A549 (cell line): ENCODE results near the gene DPPA4. TPM values are rescaled to one million over a fixed set of nuclear protein-coding genes. Genes with fewer than 3 reads are reported as not detected.

ENCODE experiments used
- ATAC-seq, 2 experiments: fragments of 200-7000 bp in 1 of 2; fragments of >200 bp in 1 of 2; cut with Nextera tagmentation in 1 of 2; cut with Tn5 transposase in 1 of 2; 3 replicates each; pipeline versions ENCODE4 v1.8.0 to v1.9.1; 2018 to 2020; ENCODE audit warnings: mild to moderate bottlenecking in 1 of 2, moderate library complexity in 1 of 2
- CTCF ChIA-PET: fragments of 300-600 bp; sonication (Branson Sonifier 250); formaldehyde crosslinking; extraction: SDS; loops from one replicate; lab custom pipeline; 2021; ENCODE audit warnings: antibody characterized with exemption, inconsistent platforms; lab: Yijun Ruan, JAX
- POLR2A ChIA-PET: fragments of 350-600 bp; formaldehyde crosslinking; extraction: SDS; loops from one replicate; lab custom pipeline; 2021; ENCODE audit warnings: antibody characterized with exemption, inconsistent platforms; lab: Yijun Ruan, JAX
- DNase-seq, 2 experiments: peaks; one replicate each; pipeline versions ENCODE4 v3.0.0 to v3.0.0-alpha.2; 2011 to 2016; ENCODE audit warnings: low read depth in 1 of 2, low spot score in 1 of 2
- FAIRE-seq: peaks from 2 replicates; lab custom pipeline; 2011; peaks lifted over from hg19 to GRCh38; lab: Jason Lieb, UNC
- H3K27ac ChIP-seq, 2 experiments: fragments of >200 bp; sonication (Bioruptor Twin); formaldehyde crosslinking; 3 replicates each; pipeline ENCODE4 v1.5.1; 2016 to 2017
- H3K4me1 ChIP-seq: fragments of >200 bp; sonication (Bioruptor Twin); formaldehyde crosslinking; 3 replicates; pipeline ENCODE4 v1.6.1; 2016
- H3K4me2 ChIP-seq: fragments of >200 bp; sonication (Bioruptor Twin); formaldehyde crosslinking; 3 replicates; pipeline ENCODE4 v1.6.1; 2016
- H3K4me3 ChIP-seq: fragments of >200 bp; sonication (Bioruptor Twin); formaldehyde crosslinking; 3 replicates; pipeline ENCODE4 v1.5.1; 2016
- H3K9me3 ChIP-seq: fragments of >200 bp; sonication (Bioruptor Twin); formaldehyde crosslinking; 3 replicates; pipeline ENCODE4 v1.6.1; 2016
- BHLHE40 ChIP-seq: IDR thresholded peaks from 2 replicates; pipeline ENCODE4 v1.6.1; 2012; ENCODE audit warnings: low read depth, low read length, inconsistent platforms
- CBX2 ChIP-seq: fragments of 200-600 bp; sonication (generic); IDR thresholded peaks from 2 replicates; pipeline ENCODE4 v1.6.1; 2016; ENCODE audit warnings: low read depth, mild to moderate bottlenecking, borderline replicate concordance
- CBX8 ChIP-seq: fragments of 200-600 bp; sonication (generic); IDR thresholded peaks from 2 replicates; pipeline ENCODE4 v1.6.1; 2016
- FOSL2 ChIP-seq, 2 experiments: fragments of 450-650 bp in 1 of 2; fragments of >200 bp in 1 of 2; sonication (Bioruptor Twin) in 1 of 2; formaldehyde crosslinking; IDR thresholded peaks; 2 replicates each; pipeline versions ENCODE4 v1.5.0 to v1.6.1; 2016 to 2020; ENCODE audit warnings: mild to moderate bottlenecking in 1 of 2, moderate library complexity in 1 of 2
- HEYL ChIP-seq: fragments of 250-450 bp; sonication (Bioruptor Pico); IDR thresholded peaks from 2 replicates; pipeline ENCODE4 v1.8.0; 2021; ENCODE audit warnings: mild to moderate bottlenecking, moderate library complexity
- HOXB5 ChIP-seq: fragments of 250-450 bp; sonication (Bioruptor Pico); IDR thresholded peaks from 2 replicates; pipeline ENCODE4 v1.5.0; 2020; ENCODE audit warnings: mild to moderate bottlenecking, moderate library complexity
- JUN ChIP-seq, 2 experiments: fragments of >200 bp; sonication (Bioruptor Twin); formaldehyde crosslinking; IDR thresholded peaks; 2 replicates in 1 of 2; 3 replicates in 1 of 2; pipeline ENCODE4 v1.6.1; 2016 to 2017
- KDM1A ChIP-seq: fragments of 200-600 bp; sonication (generic); IDR thresholded peaks from 2 replicates; pipeline ENCODE4 v1.6.1; 2016; ENCODE audit warnings: low read depth, mild to moderate bottlenecking
- RAD21 ChIP-seq, 2 experiments: fragments of >200 bp in 1 of 2; sonication (Bioruptor Twin) in 1 of 2; formaldehyde crosslinking in 1 of 2; IDR thresholded peaks in 1 of 2; conservative IDR thresholded peaks in 1 of 2; 2 replicates in 1 of 2; 3 replicates in 1 of 2; pipeline ENCODE4 v1.6.1; 2012 to 2018; ENCODE audit warnings: inconsistent platforms in 1 of 2
- RARB ChIP-seq: fragments of 250-450 bp; sonication (Bioruptor Pico); IDR thresholded peaks from 2 replicates; pipeline ENCODE4 v1.8.0; 2021; ENCODE audit warnings: mild to moderate bottlenecking, moderate library complexity
- REST ChIP-seq: fragments of 200-600 bp; sonication (generic); IDR thresholded peaks from 2 replicates; pipeline ENCODE4 v1.6.1; 2016; ENCODE audit warnings: antibody characterized with exemption, mild to moderate bottlenecking, moderate library complexity
- SMC3 ChIP-seq: fragments of >200 bp; sonication (Bioruptor Twin); formaldehyde crosslinking; IDR thresholded peaks from 3 replicates; pipeline ENCODE4 v1.6.1; 2018; ENCODE audit warnings: inconsistent platforms
- ZFP36 ChIP-seq: fragments of 450-650 bp; IDR thresholded peaks from 2 replicates; pipeline ENCODE4 v1.6.1; 2014; ENCODE audit warnings: borderline replicate concordance; ENCODE audit not compliant: partially characterized antibody
- ZSCAN20 ChIP-seq: fragments of 250-450 bp; sonication (Bioruptor Pico); IDR thresholded peaks from 2 replicates; pipeline ENCODE4 v1.8.0; 2022; ENCODE audit warnings: mild to moderate bottlenecking, moderate library complexity
- WGBS: methylation state at CpG from one replicate; pipeline ENCODE4 v1.1.6; 2017; ENCODE audit errors: missing lambda C conversion rate; 5-methylcytosine and 5-hydroxymethylcytosine counted together
- polyA plus RNA-seq, 4 experiments: library from polyadenylated mRNA; depleted of rRNA in 3 of 4; stranded (reverse); fragments of >200 nt; fragmentation: RNase III in 1 of 4; extraction: RNeasy Plus Mini Kit Qiagen cat#74134 plus additional on column Dnase treatment in 1 of 4; gene quantifications; 2 replicates in 3 of 4; 3 replicates in 1 of 4; pipeline ENCODE4 v1.2.3, GENCODE V29; 2011 to 2017
- TF ChIP-seq, protein P1 (sequence below): IDR thresholded peaks from 2 replicates; pipeline ENCODE4 v1.6.1; 2012; ENCODE audit warnings: low read depth, borderline replicate concordance
- TF ChIP-seq, protein P2 (sequence below): fragments of 450-650 bp; IDR thresholded peaks from 2 replicates; pipeline ENCODE4 v1.6.1; 2014; ENCODE audit warnings: antibody characterized with exemption

DPPA4 gene
- polyA plus RNA-seq, 2 of the 4 experiments (the other 2 are of a cell fraction): not detected

- Histone ChIP-seq H3K4me1 (no peaks in the 10 kb centered on the region), H3K9me3 (no peaks in the 10 kb centered on the region)
- CTCF ChIA-PET: interaction anchor here (1.4 kb wide), 1 partner anchor 20 kb away, joined by 3 read pairs; no protein-coding TSS in a partner anchor
- DNase-seq: no peak
- no peak for TF ChIP-seq CBX8
- TF ChIP-seq HEYL (CRISPR knock-in tag): no peak
- no peak for TF ChIP-seq ZFP36
- TF ChIP-seq, protein P1, sequence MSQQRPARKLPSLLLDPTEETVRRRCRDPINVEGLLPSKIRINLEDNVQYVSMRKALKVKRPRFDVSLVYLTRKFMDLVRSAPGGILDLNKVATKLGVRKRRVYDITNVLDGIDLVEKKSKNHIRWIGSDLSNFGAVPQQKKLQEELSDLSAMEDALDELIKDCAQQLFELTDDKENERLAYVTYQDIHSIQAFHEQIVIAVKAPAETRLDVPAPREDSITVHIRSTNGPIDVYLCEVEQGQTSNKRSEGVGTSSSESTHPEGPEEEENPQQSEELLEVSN: no peak
- TF ChIP-seq BHLHE40: no peak
- TF ChIP-seq, all 56 proteins: peak for 0
- no peak overlapping the region for H3K4me2 ChIP-seq
- FAIRE-seq: no peak
- H3K4me3 ChIP-seq: no peak overlapping the region
- H3K27ac ChIP-seq: no peak overlapping the region
- 66% methylated on average over 5 of the region's 5 CpGs for WGBS
- POLR2A ChIA-PET: interaction anchor here (0.7 kb wide), 1 partner anchor 469 kb away, joined by 5 read pairs; no protein-coding TSS in a partner anchor
- ATAC-seq: no peak
These were observed 5.7 kb downstream of the DPPA4 start for GRCh38 chr3:109331692-109332091.

DNA sequence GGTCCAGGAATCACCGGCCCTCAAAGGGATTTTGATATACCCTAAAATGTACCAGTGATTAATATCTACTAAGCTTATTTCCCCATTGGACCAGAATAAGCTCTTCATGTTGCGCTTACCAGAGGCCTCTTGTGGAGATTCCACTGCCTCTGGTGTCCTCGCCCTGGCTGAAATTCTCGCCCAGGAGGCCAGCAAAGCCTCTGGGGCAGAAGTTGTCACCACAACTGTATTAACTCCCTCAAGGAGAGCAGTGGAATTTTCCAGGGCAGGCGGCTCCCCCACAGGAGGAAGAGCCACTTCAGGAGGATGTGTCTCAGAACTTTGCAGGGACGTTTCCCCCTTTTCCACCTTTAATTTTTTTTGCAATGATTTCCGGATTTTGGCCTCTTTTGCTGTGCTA, 6.9 kb downstream of the DPPA4 start:
- no peaks in the 10 kb centered on the region for H3K9me3 ChIP-seq
- TF ChIP-seq JUN (IDR thresholded peaks at IDR 0.05): no peak
- TF ChIP-seq HOXB5 (CRISPR knock-in tag): no peak
- no peak for TF ChIP-seq ZSCAN20 (CRISPR knock-in tag)
- TF ChIP-seq, protein P2, sequence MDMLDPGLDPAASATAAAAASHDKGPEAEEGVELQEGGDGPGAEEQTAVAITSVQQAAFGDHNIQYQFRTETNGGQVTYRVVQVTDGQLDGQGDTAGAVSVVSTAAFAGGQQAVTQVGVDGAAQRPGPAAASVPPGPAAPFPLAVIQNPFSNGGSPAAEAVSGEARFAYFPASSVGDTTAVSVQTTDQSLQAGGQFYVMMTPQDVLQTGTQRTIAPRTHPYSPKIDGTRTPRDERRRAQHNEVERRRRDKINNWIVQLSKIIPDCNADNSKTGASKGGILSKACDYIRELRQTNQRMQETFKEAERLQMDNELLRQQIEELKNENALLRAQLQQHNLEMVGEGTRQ: no peak
- no peak for TF ChIP-seq CBX2
- 68% methylated on average over 7 of the region's 7 CpGs for WGBS
- no peak overlapping the region for H3K27ac ChIP-seq
- no peak overlapping the region for H3K4me2 ChIP-seq
- FAIRE-seq: no peak
- no peaks in the 10 kb centered on the region for H3K4me1 ChIP-seq
- ATAC-seq: no peak
- DNase-seq: no peak
- no peak overlapping the region for H3K4me3 ChIP-seq
- POLR2A ChIA-PET: no interaction called here
- CTCF ChIA-PET: no interaction called here

DNA sequence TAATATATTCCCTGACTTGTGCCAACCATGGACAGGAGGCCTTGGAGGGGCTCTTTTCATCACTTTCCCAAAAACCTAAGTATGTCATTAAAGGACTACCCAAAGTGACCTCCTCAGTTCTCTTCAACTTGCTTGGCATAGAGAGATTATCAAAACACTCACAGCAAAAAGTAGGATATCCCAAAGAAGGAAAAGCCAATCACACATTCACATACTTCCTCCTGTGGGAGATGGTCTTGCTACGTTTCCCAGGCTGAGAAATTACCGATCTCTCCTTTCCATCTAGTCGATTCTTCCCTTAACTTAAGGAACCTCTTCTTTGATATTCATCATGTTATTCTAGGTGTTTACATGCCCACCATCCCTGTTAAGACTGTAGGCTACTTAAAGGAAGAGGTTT, 9.1 kb downstream of the DPPA4 start:
- POLR2A ChIA-PET: no interaction called here
- ATAC-seq: no peak
- CTCF ChIA-PET: no interaction called here
- no peak for DNase-seq
- no peak overlapping the region for H3K4me2 ChIP-seq
- TF ChIP-seq KDM1A (no peak), RARB (no peak), FOSL2 (IDR thresholded peaks at IDR 0.05) (no peak), FOSL2 (CRISPR knock-in tag; IDR thresholded peaks at IDR 0.05) (no peak), RAD21 (conservative IDR thresholded peaks at IDR 0.05 in 1 of 2, IDR thresholded peaks at IDR 0.05 in 1 of 2) (no peak), SMC3 (no peak), CBX2 (no peak), REST (no peak), ZFP36 (no peak)
- TF ChIP-seq, all 56 proteins: peak for 0
- Histone ChIP-seq H3K4me3 (no peak overlapping the region), H3K9me3 (no peaks in the 10 kb centered on the region), H3K4me1 (no peaks in the 10 kb centered on the region), H3K27ac (no peak overlapping the region)
- 42% methylated on average over 3 of the region's 3 CpGs for WGBS
- FAIRE-seq: no peak
